K562 (cell line): ENCODE data around the gene SYT17. TPM values are rescaled to one million over a fixed set of nuclear protein-coding genes. Genes with fewer than 3 reads are reported as not detected.
A peak's percentile ranks its signal among the peaks of the same experiment; 100 is the strongest.

Experiments used
- BRD9 ChIP-seq: fragments of 450-650 bp; IDR thresholded peaks from 2 replicates; pipeline ENCODE4 v1.6.1; 2018; ENCODE audit warnings: low read depth; ENCODE audit not compliant: partially characterized antibody
- CBFA2T3 ChIP-seq: fragments of 450-650 bp; IDR thresholded peaks from 2 replicates; pipeline ENCODE4 v1.6.1; 2017
- HNRNPK ChIP-seq: fragments of 200-400 bp; formaldehyde crosslinking; IDR thresholded peaks from one replicate; pipeline ENCODE4 v1.6.1; 2018; ENCODE audit warnings: mild to moderate bottlenecking, low read depth, low read length; ENCODE audit not compliant: poor library complexity, severe bottlenecking
- MYC ChIP-seq, 2 experiments: fragments of 250-450 bp in 1 of 2; sonication (Bioruptor Pico) in 1 of 2; IDR thresholded peaks; 2 replicates each; pipeline versions ENCODE4 v1.5.1 to v1.6.1; 2012 to 2021; ENCODE audit warnings: low read depth in 2 of 2, borderline replicate concordance in 1 of 2, improper control_type of control experiment in 1 of 2, low read length in 1 of 2, mild to moderate bottlenecking in 1 of 2, moderate library complexity in 1 of 2
- NCOR1 ChIP-seq: fragments of 450-650 bp; IDR thresholded peaks from 2 replicates; pipeline ENCODE4 v1.6.1; 2016; ENCODE audit warnings: mild to moderate bottlenecking, moderate library complexity
- SMARCA4 ChIP-seq: fragments of 450-650 bp; IDR thresholded peaks from 2 replicates; pipeline ENCODE4 v1.6.1; 2016
- XRCC3 ChIP-seq: fragments of 450-650 bp; IDR thresholded peaks from 2 replicates; pipeline ENCODE4 v1.6.1; 2017; ENCODE audit warnings: mild to moderate bottlenecking, moderate library complexity
- polyA plus RNA-seq, 8 experiments: library from polyadenylated mRNA; depleted of rRNA in 4 of 8; stranded (reverse) in 5 of 8; unstranded in 3 of 8; fragments of >200 nt; fragmentation: Nextera tagmentation in 2 of 8; fragmentation: Illumina TruSeq in 1 of 8; extraction: Ambion mirVana in 2 of 8; extraction: Trizol in 1 of 8; gene quantifications; 2 replicates each; pipeline versions ENCODE4 v1.2.1 to v1.2.3, GENCODE V29; 2011 to 2014; ENCODE audit warnings: inconsistent platforms in 1 of 8, missing spikeins in 1 of 8
- total RNA-seq, 7 experiments: library from RNA; depleted of rRNA in 6 of 7; stranded (reverse); fragments of >200 nt in 6 of 7; fragmentation: Illumina TruSeq in 2 of 7; extraction: Trizol in 2 of 7; gene quantifications; 2 replicates each; pipeline versions ENCODE4 v1.2.1 to v1.2.3, GENCODE V29; 2011 to 2021; ENCODE audit warnings: low replicate concordance in 1 of 7
- TF ChIP-seq, protein P1 (sequence below): IDR thresholded peaks from 2 replicates; pipeline ENCODE4 v1.6.1; 2016; ENCODE audit warnings: missing genetic modification characterization, missing compliant biosample characterization
- TF ChIP-seq, protein P2 (sequence below), 3 experiments: fragments of 200-800 bp in 1 of 3; sonication (Bioruptor generic) in 1 of 3; sonication (generic) in 1 of 3; formaldehyde crosslinking in 1 of 3; IDR thresholded peaks; 2 replicates each; pipeline versions ENCODE4 v1.6.1 to v1.8.0; 2016 to 2022; ENCODE audit warnings: mild to moderate bottlenecking in 2 of 3, missing compliant biosample characterization in 2 of 3, missing genetic modification characterization in 2 of 3, missing genetic modification reagents in 1 of 3
- TF ChIP-seq, protein P3 (sequence below): sonication (generic); formaldehyde crosslinking; IDR thresholded peaks from 2 replicates; pipeline ENCODE4 v1.8.0; 2022; ENCODE audit warnings: mild to moderate bottlenecking, missing genetic modification reagents
- TF ChIP-seq, protein P4 (sequence below): fragments of 450-650 bp; IDR thresholded peaks from 2 replicates; pipeline ENCODE4 v1.6.1; 2016; ENCODE audit warnings: antibody characterized with exemption

SYT17 gene
- total and polyA plus RNA-seq, 9 of the 15 experiments (the other 6 are each of a cell fraction or from before 2014, with no cell fraction given): not detected

DNA sequence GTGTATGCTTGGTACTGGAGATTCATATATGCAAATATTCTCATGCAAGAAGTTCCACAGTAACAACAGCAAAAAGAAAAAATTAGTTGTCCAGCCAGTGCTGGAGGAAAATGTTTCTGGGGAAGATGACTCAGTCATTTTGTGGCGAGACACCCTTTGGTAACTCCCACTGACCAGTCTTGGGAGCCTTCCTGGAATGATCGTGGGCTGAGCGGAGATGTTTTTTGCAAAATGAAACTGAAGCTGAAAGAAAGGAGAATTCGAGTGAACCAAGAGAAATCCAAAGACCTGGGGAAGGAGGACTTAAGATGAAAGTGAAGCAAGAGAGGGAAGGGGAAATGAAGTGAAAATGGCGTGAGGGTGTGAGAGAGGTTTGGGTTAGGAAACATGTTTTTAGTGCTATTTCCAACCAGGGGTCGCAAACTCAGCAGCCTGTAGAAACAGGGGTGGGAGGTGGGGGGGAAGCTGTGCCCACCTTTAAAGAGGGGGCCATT lies 49.1 kb upstream of the SYT17 start (continued):
- TF ChIP-seq, protein P1, sequence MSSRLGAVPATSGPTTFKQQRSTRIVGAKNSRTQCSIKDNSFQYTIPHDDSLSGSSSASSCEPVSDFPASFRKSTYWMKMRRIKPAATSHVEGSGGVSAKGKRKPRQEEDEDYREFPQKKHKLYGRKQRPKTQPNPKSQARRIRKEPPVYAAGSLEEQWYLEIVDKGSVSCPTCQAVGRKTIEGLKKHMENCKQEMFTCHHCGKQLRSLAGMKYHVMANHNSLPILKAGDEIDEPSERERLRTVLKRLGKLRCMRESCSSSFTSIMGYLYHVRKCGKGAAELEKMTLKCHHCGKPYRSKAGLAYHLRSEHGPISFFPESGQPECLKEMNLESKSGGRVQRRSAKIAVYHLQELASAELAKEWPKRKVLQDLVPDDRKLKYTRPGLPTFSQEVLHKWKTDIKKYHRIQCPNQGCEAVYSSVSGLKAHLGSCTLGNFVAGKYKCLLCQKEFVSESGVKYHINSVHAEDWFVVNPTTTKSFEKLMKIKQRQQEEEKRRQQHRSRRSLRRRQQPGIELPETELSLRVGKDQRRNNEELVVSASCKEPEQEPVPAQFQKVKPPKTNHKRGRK (tag): peak; percentile 37
- TF ChIP-seq, protein P2, sequence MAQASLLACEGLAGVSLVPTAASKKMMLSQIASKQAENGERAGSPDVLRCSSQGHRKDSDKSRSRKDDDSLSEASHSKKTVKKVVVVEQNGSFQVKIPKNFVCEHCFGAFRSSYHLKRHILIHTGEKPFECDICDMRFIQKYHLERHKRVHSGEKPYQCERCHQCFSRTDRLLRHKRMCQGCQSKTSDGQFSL (CRISPR knock-in tag; IDR thresholded peaks at IDR 0.05): no peak
- TF ChIP-seq, protein P2 (tag; IDR thresholded peaks at IDR 0.05): 0 out of 4 replicates have a peak, but pooled peaks of 1 of the 2 experiments have one; percentile 34
- TF ChIP-seq CBFA2T3 (0 out of 2 replicates have a peak, but pooled peaks have one; percentile 12), XRCC3 (no peak), SMARCA4 (peak; percentile 83), NCOR1 (peak; percentile 73), BRD9 (peak; percentile 97), HNRNPK (no peak), MYC (IDR thresholded peaks at IDR 0.05; ENCODE audit: low read depth, low read length) (peak; percentile 56; the same call in 1 of the 2 replicates), MYC (CRISPR knock-in tag; IDR thresholded peaks at IDR 0.05; ENCODE audit: borderline replicate concordance, low read depth) (no peak)
- TF ChIP-seq, protein P3, sequence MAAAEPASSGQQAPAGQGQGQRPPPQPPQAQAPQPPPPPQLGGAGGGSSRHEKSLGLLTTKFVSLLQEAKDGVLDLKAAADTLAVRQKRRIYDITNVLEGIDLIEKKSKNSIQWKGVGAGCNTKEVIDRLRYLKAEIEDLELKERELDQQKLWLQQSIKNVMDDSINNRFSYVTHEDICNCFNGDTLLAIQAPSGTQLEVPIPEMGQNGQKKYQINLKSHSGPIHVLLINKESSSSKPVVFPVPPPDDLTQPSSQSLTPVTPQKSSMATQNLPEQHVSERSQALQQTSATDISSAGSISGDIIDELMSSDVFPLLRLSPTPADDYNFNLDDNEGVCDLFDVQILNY: no peak
- TF ChIP-seq, protein P4, sequence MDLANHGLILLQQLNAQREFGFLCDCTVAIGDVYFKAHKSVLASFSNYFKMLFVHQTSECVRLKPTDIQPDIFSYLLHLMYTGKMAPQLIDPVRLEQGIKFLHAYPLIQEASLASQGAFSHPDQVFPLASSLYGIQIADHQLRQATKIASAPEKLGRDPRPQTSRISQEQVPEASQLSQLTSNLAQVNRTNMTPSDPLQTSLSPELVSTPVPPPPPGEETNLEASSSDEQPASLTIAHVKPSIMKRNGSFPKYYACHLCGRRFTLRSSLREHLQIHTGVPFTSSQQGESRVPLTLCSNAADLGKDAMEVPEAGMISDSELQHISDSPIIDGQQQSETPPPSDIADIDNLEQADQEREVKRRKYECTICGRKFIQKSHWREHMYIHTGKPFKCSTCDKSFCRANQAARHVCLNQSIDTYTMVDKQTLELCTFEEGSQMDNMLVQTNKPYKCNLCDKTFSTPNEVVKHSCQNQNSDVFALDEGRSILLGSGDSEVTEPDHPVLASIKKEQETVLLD: peak; percentile 60; the same call in 1 of the 2 replicates
